K562 (cell line): ENCODE measurements around the gene CEL. TPM values are rescaled to one million over a fixed set of nuclear protein-coding genes. Genes with fewer than 3 reads are reported as not detected.

Experiments
- ATAC-seq: fragments of 200-7000 bp; cut with Tn5 transposase; 3 replicates; pipeline ENCODE4 v1.9.1; 2020; ENCODE audit warnings: moderate library complexity
- BruUV-seq: library from RNA; stranded (reverse); fragments of 400-500 nt; replicated peaks from 2 replicates; lab custom pipeline; 2021; lab: Mats Ljungman, UMichigan
- CTCF ChIA-PET: fragments of 300-600 bp; formaldehyde crosslinking; extraction: SDS; loops from one replicate; lab custom pipeline; 2021; ENCODE audit warnings: low intra/inter-chr PET ratio; lab: Yijun Ruan, JAX
- POLR2A ChIA-PET: fragments of 300-600, 350-650 bp; sonication (Branson Sonifier 250); formaldehyde crosslinking; extraction: SDS; loops from one replicate; lab custom pipeline; 2021; ENCODE audit warnings: antibody characterized with exemption, inconsistent platforms; lab: Yijun Ruan, JAX
- DNase-seq, 4 experiments: peaks; one replicate each; pipeline versions ENCODE4 v3.0.0 to v3.0.0-alpha.2; 2011 to 2018; ENCODE audit warnings: low spot score in 3 of 4, mixed read lengths in 3 of 4; ENCODE audit errors: extremely low read depth in 1 of 4
- FAIRE-seq: peaks from 2 replicates; lab custom pipeline; 2011; peaks lifted over from hg19 to GRCh38; lab: Jason Lieb, UNC
- H2AFZ ChIP-seq: 2 replicates; pipeline ENCODE4 v1.6.0; 2011; ENCODE audit warnings: low read depth, low read length, control low read depth, inconsistent platforms
- H3K27ac ChIP-seq: fragments of 200-600 bp; 3 replicates; pipeline ENCODE4 v1.8.0; 2011; ENCODE audit warnings: low read depth, mild to moderate bottlenecking, control low read depth, inconsistent platforms, low read length, moderate library complexity, mixed read lengths; ENCODE audit errors: extremely low read depth
- H3K27me3 ChIP-seq, 2 experiments: fragments of 300-600 bp in 1 of 2; 2 replicates in 1 of 2; 3 replicates in 1 of 2; pipeline versions ENCODE4 v1.6.0 to v1.8.0; 2011; ENCODE audit warnings: inconsistent platforms in 2 of 2, low read length in 2 of 2, mild to moderate bottlenecking in 1 of 2, mixed read lengths in 1 of 2, moderate library complexity in 1 of 2; ENCODE audit not compliant: control insufficient read depth in 2 of 2, insufficient read depth in 2 of 2
- H3K36me3 ChIP-seq: fragments of 300-600 bp; 3 replicates; pipeline ENCODE4 v1.8.0; 2011; ENCODE audit warnings: mild to moderate bottlenecking, low read length, inconsistent platforms; ENCODE audit not compliant: control insufficient read depth, insufficient read depth
- H3K4me1 ChIP-seq, 2 experiments: fragments of 200-600 bp in 1 of 2; replicated peaks in 1 of 2; 2 replicates in 1 of 2; 3 replicates in 1 of 2; pipeline versions ENCODE4 v1.5.1 to v1.8.0; 2011; ENCODE audit warnings: inconsistent platforms in 2 of 2, low read length in 2 of 2, mild to moderate bottlenecking in 1 of 2, mixed read lengths in 1 of 2, moderate library complexity in 1 of 2; ENCODE audit not compliant: control insufficient read depth in 2 of 2, insufficient read depth in 2 of 2
- H3K4me2 ChIP-seq: 2 replicates; pipeline ENCODE4 v1.6.1; 2011; ENCODE audit warnings: low read length, control low read depth, inconsistent platforms, mixed read lengths; ENCODE audit not compliant: insufficient read depth
- H3K4me3 ChIP-seq: fragments of 200-600 bp; sonication (generic), shearing (Covaris generic); 2 replicates; pipeline ENCODE4 v1.5.1; 2016; ENCODE audit warnings: control low read depth, inconsistent platforms
- H3K79me2 ChIP-seq: fragments of 200-600 bp; 3 replicates; pipeline ENCODE4 v1.8.0; 2011; ENCODE audit warnings: low read length, inconsistent platforms; ENCODE audit not compliant: control insufficient read depth, insufficient read depth
- H3K9ac ChIP-seq, 2 experiments: 2 replicates each; pipeline versions ENCODE4 v1.6.0 to v1.6.1; 2011; ENCODE audit warnings: low read depth in 2 of 2, low read length in 2 of 2, control low read depth in 1 of 2, inconsistent platforms in 1 of 2, mild to moderate bottlenecking in 1 of 2, mixed read lengths in 1 of 2; ENCODE audit not compliant: insufficient read depth in 1 of 2
- H3K9me1 ChIP-seq: one replicate; pipeline ENCODE4 v1.6.0; 2011; ENCODE audit warnings: inconsistent platforms, mild to moderate bottlenecking, low read length, moderate library complexity; ENCODE audit not compliant: control insufficient read depth, insufficient read depth
- H3K9me3 ChIP-seq: replicated peaks from 2 replicates; pipeline ENCODE4 v1.5.1; 2011; ENCODE audit warnings: low read depth, low read length, inconsistent platforms; ENCODE audit not compliant: control insufficient read depth, insufficient read depth
- H4K20me1 ChIP-seq: replicated peaks from 2 replicates; pipeline ENCODE4 v1.6.1; 2011; ENCODE audit warnings: low read length, inconsistent platforms, mixed read lengths; ENCODE audit not compliant: control insufficient read depth, insufficient read depth
- PATZ1 ChIP-seq: fragments of 250-450 bp; sonication (Bioruptor Pico); IDR thresholded peaks from 2 replicates; pipeline ENCODE4 v1.5.0; 2020; ENCODE audit warnings: mild to moderate bottlenecking, borderline replicate concordance
- POLR2AphosphoS5 ChIP-seq: IDR thresholded peaks from 2 replicates; pipeline ENCODE4 v1.6.1; 2011; ENCODE audit warnings: mild to moderate bottlenecking, low read depth, low read length, moderate library complexity; ENCODE audit not compliant: control insufficient read depth, insufficient read depth
- ZKSCAN3 ChIP-seq: fragments of 250-450 bp; sonication (Bioruptor Pico); IDR thresholded peaks from 2 replicates; pipeline ENCODE4 v1.4.0; 2020
- ZNF263 ChIP-seq: sonication (generic); formaldehyde crosslinking; IDR thresholded peaks from 2 replicates; pipeline ENCODE4 v1.8.0; 2022; ENCODE audit warnings: mild to moderate bottlenecking, missing genetic modification reagents, borderline replicate concordance
- whole genome bisulfite sequencing: fragments of 100-300 bp; shearing (Covaris generic); methylation state at CpG from one replicate; pipeline ENCODE4 v1.1.6; 2016; ENCODE audit warnings: low coverage, mixed read lengths; ENCODE audit not compliant: insufficient coverage; ENCODE audit errors: missing lambda C conversion rate; 5-methylcytosine and 5-hydroxymethylcytosine counted together
- in situ Hi-C: fragments of 300-500 bp; cut with MboI; formaldehyde crosslinking; loops from 4 replicates; pipeline ENCODE4 v1.15.0; 2018; ENCODE audit warnings: inconsistent platforms, mixed read lengths
- intact Hi-C: fragments of 100-400 bp; cut with micrococcal nuclease; formaldehyde crosslinking; loops from 2 replicates; pipeline ENCODE4 v1.14.2; 2022
- polyA plus RNA-seq, 8 experiments: library from polyadenylated mRNA; depleted of rRNA in 4 of 8; stranded (reverse) in 5 of 8; unstranded in 3 of 8; fragments of >200 nt; fragmentation: Nextera tagmentation in 2 of 8; fragmentation: Illumina TruSeq in 1 of 8; extraction: Ambion mirVana in 2 of 8; extraction: Trizol in 1 of 8; gene quantifications; 2 replicates each; pipeline versions ENCODE4 v1.2.1 to v1.2.3, GENCODE V29; 2011 to 2014; ENCODE audit warnings: inconsistent platforms in 1 of 8, missing spikeins in 1 of 8
- total RNA-seq, 7 experiments: library from RNA; depleted of rRNA in 6 of 7; stranded (reverse); fragments of >200 nt in 6 of 7; fragmentation: Illumina TruSeq in 2 of 7; extraction: Trizol in 2 of 7; gene quantifications; 2 replicates each; pipeline versions ENCODE4 v1.2.1 to v1.2.3, GENCODE V29; 2011 to 2021; ENCODE audit warnings: low replicate concordance in 1 of 7

The CEL gene
- total and polyA plus RNA-seq, 9 of the 15 experiments (the other 6 are each of a cell fraction or from before 2014, with no cell fraction given) = 0.09 to 3.0 (median 0.51) TPM; not detected in 2

- Histone ChIP-seq H3K9ac (no peak overlapping the region), H3K36me3 (peaks cover 55% of the 10 kb centered on the region; the same call in 2 of the 3 replicates), H3K4me3 (no peak overlapping the region), H3K79me2 (no peaks in the 10 kb centered on the region), H3K27ac (no peak overlapping the region), H3K4me2 (no peak overlapping the region), H3K4me1 (peaks cover 20 to 50% of the 10 kb centered on the region in 2 experiments), H3K9me1 (no peaks in the 10 kb centered on the region), H3K27me3 (no peaks in the 10 kb centered on the region), H2AFZ (no peak overlapping the region), H4K20me1 (no peaks in the 10 kb centered on the region; the same call in 1 of the 2 replicates), H3K9me3 (no peaks in the 10 kb centered on the region)
- in situ Hi-C loops = no loop called here
- WGBS = 88% methylated on average over 11 of the region's 12 CpGs
- POLR2A ChIA-PET = interaction anchor here (0.6 to 1.6 kb wide), 3 partner anchors 13 to 87 kb away, joined by 3 to 4 read pairs (median 3); partner anchors contain the start of gene GTF3C5
- no TSS peak for BruUV-seq
- CTCF ChIA-PET = no interaction called here
- ATAC-seq (no peak), DNase-seq (no peak), FAIRE-seq (no peak)
- TF ChIP-seq PATZ1 (no peak), ZNF263 (peak; percentile 45; the same call in 1 of the 2 replicates)
- intact Hi-C loops = no loop called here
Measured at GRCh38 chr9:133057553-133057952, 4.2 kb upstream of the CEL start.

- WGBS = 73% methylated on average over 7 of the region's 7 CpGs
- CTCF ChIA-PET = no interaction called here
- TF ChIP-seq POLR2AphosphoS5 = no peak
- no peak for TF ChIP-seq ZKSCAN3 (CRISPR knock-in tag)
Measured at GRCh38 chr9:133058071-133058470, 3.7 kb upstream of the CEL start.

More at GRCh38 chr9:133058071-133058470, 3.7 kb upstream of the CEL start:
- intact Hi-C loops = no loop called here
- BruUV-seq = TSS peak; percentile 78
- H3K9me3 ChIP-seq = no peaks in the 10 kb centered on the region
- H3K36me3 ChIP-seq = peaks cover 52% of the 10 kb centered on the region; the same call in 2 of the 3 replicates
- no peak for DNase-seq
- ATAC-seq = no peak
- no peaks in the 10 kb centered on the region for H3K79me2 ChIP-seq
- peak overlapping the region in 1 of 2 experiments; percentile 31; a peak in 1 of 4 replicates for H3K9ac ChIP-seq
- FAIRE-seq = no peak
- in situ Hi-C loops = no loop called here
- H2AFZ ChIP-seq = no peak overlapping the region
- no peaks in the 10 kb centered on the region; the same call in 1 of the 2 replicates for H4K20me1 ChIP-seq
- no peak overlapping the region for H3K4me3 ChIP-seq
- POLR2A ChIA-PET = interaction anchor here (0.5 to 1.6 kb wide), 5 partner anchors 14 to 811 kb away, joined by 3 to 4 read pairs (median 3); partner anchors contain the start of gene GTF3C5
- H3K4me1 ChIP-seq = peaks cover 20 to 51% of the 10 kb centered on the region in 2 experiments
- H3K27ac ChIP-seq = no peak overlapping the region
- no peaks in the 10 kb centered on the region for H3K27me3 ChIP-seq
- no peaks in the 10 kb centered on the region for H3K9me1 ChIP-seq
- no peak overlapping the region for H3K4me2 ChIP-seq
